GM12878 (cell line): ENCODE measurements around the gene MLEC. TPM values are rescaled to one million over a fixed set of nuclear protein-coding genes. Genes with fewer than 3 reads are reported as not detected.

Source experiments
- ATAC-seq: fragments of 200-7000 bp; cut with Tn5 transposase; 3 replicates; pipeline ENCODE4 v1.9.1; 2020; ENCODE audit warnings: mild to moderate bottlenecking, moderate library complexity
- Bru-seq: library from RNA; stranded (reverse); fragments of 400-500 nt; gene quantifications from one replicate; lab custom pipeline; 2021; lab: Mats Ljungman, UMichigan
- BruChase-seq, 2 experiments: library from RNA; stranded (reverse); fragments of 400-500 nt; gene quantifications; one replicate each; lab custom pipeline; 2021; lab: Mats Ljungman, UMichigan
- BruUV-seq: library from RNA; stranded (reverse); fragments of 400-500 nt; replicated peaks from 2 replicates; lab custom pipeline; 2021; lab: Mats Ljungman, UMichigan
- CTCF ChIA-PET: fragments of 300-600 bp; sonication (Branson Sonifier 250); formaldehyde crosslinking; extraction: SDS; loops from one replicate; lab custom pipeline; 2021; ENCODE audit warnings: inconsistent platforms; lab: Yijun Ruan, JAX
- POLR2A ChIA-PET: fragments of 350-600 bp; formaldehyde crosslinking; extraction: SDS; loops from one replicate; lab custom pipeline; 2021; ENCODE audit warnings: inconsistent platforms; lab: Charles Lee
- RAD21 ChIA-PET: fragments of 300-600 bp; sonication (Branson Sonifier 250); formaldehyde crosslinking; loops from one replicate; lab custom pipeline; 2023; ENCODE audit warnings: antibody characterized with exemption; ENCODE audit not compliant: unreplicated experiment; lab: Charles Lee
- SMC1A ChIA-PET: fragments of 300-600 bp; sonication (Branson Sonifier 250); formaldehyde crosslinking; loops from one replicate; lab custom pipeline; 2023; ENCODE audit not compliant: unreplicated experiment, uncharacterized antibody; lab: Charles Lee
- DNase-seq: peaks from one replicate; pipeline ENCODE4 v3.0.0-alpha.2; 2011; ENCODE audit warnings: low read depth, low spot score
- FAIRE-seq: peaks from 3 replicates; lab custom pipeline; 2011; peaks lifted over from hg19 to GRCh38; lab: Jason Lieb, UNC
- H2AFZ ChIP-seq: 2 replicates; pipeline ENCODE4 v1.6.0; 2011; ENCODE audit warnings: low read depth, low read length, control low read depth; ENCODE audit not compliant: control insufficient read depth
- H3K27ac ChIP-seq: 2 replicates; pipeline ENCODE4 v1.5.1; 2011; ENCODE audit warnings: control low read depth; ENCODE audit not compliant: control insufficient read depth, insufficient read depth
- H3K27me3 ChIP-seq, 2 experiments: replicated peaks in 1 of 2; 2 replicates each; pipeline versions ENCODE4 v1.6.0 to v1.6.1; 2011; ENCODE audit warnings: low read length in 1 of 2; ENCODE audit not compliant: control insufficient read depth in 2 of 2, insufficient read depth in 2 of 2
- H3K36me3 ChIP-seq, 2 experiments: 2 replicates each; pipeline ENCODE4 v1.5.1; 2011; ENCODE audit warnings: low read length in 1 of 2; ENCODE audit not compliant: control insufficient read depth in 2 of 2, insufficient read depth in 2 of 2
- H3K4me1 ChIP-seq: 2 replicates; pipeline ENCODE4 v1.6.1; 2011; ENCODE audit warnings: mild to moderate bottlenecking, low read length, moderate library complexity, mixed read lengths; ENCODE audit not compliant: control insufficient read depth, insufficient read depth
- H3K4me2 ChIP-seq: 2 replicates; pipeline ENCODE4 v1.6.0; 2011; ENCODE audit warnings: control low read depth; ENCODE audit not compliant: control insufficient read depth, insufficient read depth
- H3K4me3 ChIP-seq: fragments of 200-600 bp; sonication (generic); 2 replicates; pipeline ENCODE4 v1.5.1; 2016
- H3K79me2 ChIP-seq: 2 replicates; pipeline ENCODE4 v1.6.0; 2011; ENCODE audit warnings: low read length; ENCODE audit not compliant: control insufficient read depth, insufficient read depth
- H3K9ac ChIP-seq: 2 replicates; pipeline ENCODE4 v1.8.0; 2011; ENCODE audit warnings: low read length, control low read depth, mixed read lengths; ENCODE audit not compliant: control insufficient read depth, insufficient read depth
- H3K9me3 ChIP-seq: replicated peaks from 3 replicates; pipeline ENCODE4 v1.5.1; 2011; ENCODE audit warnings: mild to moderate bottlenecking, low read length; ENCODE audit not compliant: control insufficient read depth, insufficient read depth
- H4K20me1 ChIP-seq: 2 replicates; pipeline ENCODE4 v1.6.0; 2011; ENCODE audit not compliant: control insufficient read depth, insufficient read depth
- ATF7 ChIP-seq: fragments of 450-650 bp; IDR thresholded peaks from 2 replicates; pipeline ENCODE4 v1.6.1; 2016; ENCODE audit warnings: low read depth, mild to moderate bottlenecking
- DPF2 ChIP-seq: fragments of 450-650 bp; IDR thresholded peaks from 2 replicates; pipeline ENCODE4 v1.6.1; 2017; ENCODE audit warnings: mild to moderate bottlenecking
- HDAC2 ChIP-seq: fragments of 200-600 bp; sonication (generic); IDR thresholded peaks from 2 replicates; pipeline ENCODE4 v1.6.1; 2017
- NKRF ChIP-seq: fragments of 450-650 bp; conservative IDR thresholded peaks from 2 replicates; pipeline ENCODE4 v1.6.1; 2017; ENCODE audit warnings: mild to moderate bottlenecking, moderate library complexity
- POLR2A ChIP-seq: IDR thresholded peaks from 2 replicates; pipeline ENCODE4 v1.6.1; 2011; ENCODE audit warnings: low read depth, mild to moderate bottlenecking, low read length
- SUPT20H ChIP-seq: IDR thresholded peaks from 2 replicates; pipeline ENCODE4 v1.6.1; 2011; ENCODE audit warnings: low read depth, mild to moderate bottlenecking, low read length, moderate library complexity, borderline replicate concordance; ENCODE audit not compliant: control insufficient read depth
- TCF12 ChIP-seq: IDR thresholded peaks from 2 replicates; pipeline ENCODE4 v1.6.1; 2011; ENCODE audit warnings: low read depth, mild to moderate bottlenecking, low read length
- ZBTB4 ChIP-seq: fragments of 450-650 bp; formaldehyde crosslinking; IDR thresholded peaks from 2 replicates; pipeline ENCODE4 v1.4.0; 2022; ENCODE audit warnings: mild to moderate bottlenecking, moderate library complexity
- WGBS: methylation state at CpG from one replicate; pipeline ENCODE4 v1.1.6; 2016; ENCODE audit warnings: low lambda C conversion rate; ENCODE audit not compliant: insufficient replicate concordance, insufficient coverage; ENCODE audit errors: missing lambda C conversion rate; 5-methylcytosine and 5-hydroxymethylcytosine counted together
- in situ Hi-C: fragments of 300-500 bp; cut with MboI; formaldehyde crosslinking; loops from 9 replicates; pipeline ENCODE4 v1.14.3; 2018; ENCODE audit warnings: mixed read lengths
- intact Hi-C: fragments of 100-400 bp; cut with micrococcal nuclease; formaldehyde crosslinking; loops from one replicate; pipeline ENCODE4 v1.14.2; 2022; ENCODE audit not compliant: unreplicated experiment
- long read RNA-seq, 2 experiments: library from polyadenylated mRNA; unstranded; transcript quantifications; one replicate each; pipeline ENCODE4 v2.0.0, GENCODE V29; 2019 to 2020
- polyA minus RNA-seq, 3 experiments: library from RNA; depleted of rRNA, polyadenylated mRNA; stranded (reverse); fragments of >200 nt; gene quantifications; 2 replicates each; pipeline ENCODE4 v1.2.3, GENCODE V29; 2011
- polyA plus RNA-seq, 11 experiments: library from polyadenylated mRNA; depleted of rRNA in 4 of 11; unstranded in 6 of 11; stranded (reverse) in 5 of 11; fragments of >200 nt; fragmentation: Nextera tagmentation in 4 of 11; fragmentation: Illumina TruSeq in 1 of 11; extraction: Ambion mirVana in 4 of 11; extraction: Trizol in 1 of 11; gene quantifications; 1 replicate in 1 of 11; 2 replicates in 10 of 11; pipeline versions ENCODE4 v1.2.1 to v1.2.3, GENCODE V29; 2011 to 2016; ENCODE audit warnings: inconsistent platforms in 2 of 11, missing spikeins in 2 of 11, low read depth in 1 of 11
- total RNA-seq, 4 experiments: library from RNA; depleted of rRNA in 3 of 4; stranded (reverse); fragments of >200 nt in 3 of 4; fragmentation: Illumina TruSeq in 1 of 4; extraction: Trizol in 1 of 4; gene quantifications; 2 replicates each; pipeline versions ENCODE4 v1.2.1 to v1.2.3, GENCODE V29; 2013 to 2021
- TF ChIP-seq, protein P1 (sequence below): IDR thresholded peaks from 2 replicates; pipeline ENCODE4 v1.6.1; 2012; ENCODE audit warnings: low read depth, low read length, improper control_type of control experiment

The MLEC gene, protein sequence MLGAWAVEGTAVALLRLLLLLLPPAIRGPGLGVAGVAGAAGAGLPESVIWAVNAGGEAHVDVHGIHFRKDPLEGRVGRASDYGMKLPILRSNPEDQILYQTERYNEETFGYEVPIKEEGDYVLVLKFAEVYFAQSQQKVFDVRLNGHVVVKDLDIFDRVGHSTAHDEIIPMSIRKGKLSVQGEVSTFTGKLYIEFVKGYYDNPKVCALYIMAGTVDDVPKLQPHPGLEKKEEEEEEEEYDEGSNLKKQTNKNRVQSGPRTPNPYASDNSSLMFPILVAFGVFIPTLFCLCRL
- total RNA-seq (2013; cell fraction: nucleolus; rRNA removed) = 172 and 187 TPM in 2 replicates
- total RNA-seq (2014; rRNA removed) = 76.4 and 84.6 TPM in 2 replicates
- 95.2 and 99.8 TPM in 2 replicates for total RNA-seq (2014; rRNA removed; fragmentation: Illumina TruSeq; extraction: Trizol)
- 131 and 140 TPM in 2 replicates for total RNA-seq (2021)
- 46.5 TPM for polyA plus RNA-seq (2011; ENCODE audit: low read depth)
- polyA plus RNA-seq (2011; rRNA removed) = 149 and 154 TPM in 2 replicates
- polyA plus RNA-seq (2011; cell fraction: cytosol; rRNA removed) = 87.9 and 96.6 TPM in 2 replicates
- polyA plus RNA-seq (2011; cell fraction: nucleus; rRNA removed) = 76.3 and 77.4 TPM in 2 replicates
- polyA plus RNA-seq (2012) = 66.0 and 70.2 TPM in 2 replicates
- 107 and 152 TPM in 2 replicates for polyA plus RNA-seq (2014; fragmentation: Illumina TruSeq; extraction: Trizol)
- 10 to 100 TPM; 26.7 to 28.2 TPM for polyA plus RNA-seq (2014; fragmentation: Nextera tagmentation; extraction: Ambion mirVana)
- polyA plus RNA-seq (2014; rRNA removed) = 61.4 and 64.4 TPM in 2 replicates
- 100 to 1,000 TPM; 158 to 172 TPM for polyA plus RNA-seq (2016; fragmentation: Nextera tagmentation; extraction: Ambion mirVana)
- polyA minus RNA-seq (2011; rRNA and poly(A)+ RNA removed) = 107 and 156 TPM in 2 replicates
- polyA minus RNA-seq (2011; cell fraction: cytosol; rRNA and poly(A)+ RNA removed) = 37.3 and 47.4 TPM in 2 replicates
- 22.4 and 24.8 TPM in 2 replicates for polyA minus RNA-seq (2011; cell fraction: nucleus; rRNA and poly(A)+ RNA removed)
- percentile 96 among the genes with signal in this experiment for Bru-seq, nascent RNA
- BruChase-seq, experiment 1, labeled RNA remaining after a 6-hour chase = percentile 100 among the genes with signal in this experiment
- BruChase-seq, experiment 2, labeled RNA remaining after a 2-hour chase = percentile 99 among the genes with signal in this experiment
- long read RNA-seq, experiment 1, full-length matches to known transcripts = 93 of 118 reads
- long read RNA-seq, experiment 1, partial matches to known transcripts = 2 of 118 reads
- long read RNA-seq, experiment 1, other reads (novel, unspliced or antisense) = 23 of 118 reads
- long read RNA-seq, experiment 2, full-length matches to known transcripts = 8 of 107 reads
- long read RNA-seq, experiment 2, partial matches to known transcripts = 0 of 107 reads
- long read RNA-seq, experiment 2, other reads (novel, unspliced or antisense) = 99 of 107 reads

GRCh38 chr12:120686690-120687577, at the start of gene MLEC:
Gene MLEC (plus strand): TSS chr12:120687149. CDS start chr12:120687297, 148 bp downstream.
- intact Hi-C loops = loop anchor here (1.0 to 5.0 kb wide), 5 partner anchors 9 to 165 kb away; no protein-coding TSS in a partner anchor
- TF ChIP-seq SUPT20H = no peak
- peak; percentile 28; the same call in 1 of the 2 replicates for TF ChIP-seq DPF2
- TF ChIP-seq HDAC2 = no peak
- TF ChIP-seq ATF7 = no peak; the same call in none of the 2 replicates
- peak; percentile 91 for TF ChIP-seq POLR2A
- 0 out of 2 replicates have a peak, but pooled peaks have one; percentile 17 for TF ChIP-seq ZBTB4 (CRISPR knock-in tag)
- TF ChIP-seq TCF12 = peak; percentile 39; the same call in 1 of the 2 replicates
- TF ChIP-seq, protein P1, sequence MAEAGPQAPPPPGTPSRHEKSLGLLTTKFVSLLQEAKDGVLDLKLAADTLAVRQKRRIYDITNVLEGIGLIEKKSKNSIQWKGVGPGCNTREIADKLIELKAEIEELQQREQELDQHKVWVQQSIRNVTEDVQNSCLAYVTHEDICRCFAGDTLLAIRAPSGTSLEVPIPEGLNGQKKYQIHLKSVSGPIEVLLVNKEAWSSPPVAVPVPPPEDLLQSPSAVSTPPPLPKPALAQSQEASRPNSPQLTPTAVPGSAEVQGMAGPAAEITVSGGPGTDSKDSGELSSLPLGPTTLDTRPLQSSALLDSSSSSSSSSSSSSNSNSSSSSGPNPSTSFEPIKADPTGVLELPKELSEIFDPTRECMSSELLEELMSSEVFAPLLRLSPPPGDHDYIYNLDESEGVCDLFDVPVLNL = peak; percentile 57; the same call in 1 of the 2 replicates
- TF ChIP-seq NKRF = peak; percentile 82

More at GRCh38 chr12:120686690-120687577, at the start of gene MLEC:
- in situ Hi-C loops = no loop called here
- peak within 1 kb of the TSS; percentile 97 for H3K4me3 ChIP-seq
- ChIA-PET CTCF (interaction anchor here (0.6 to 24.8 kb wide), 12 partner anchors 8 to 285 kb away, joined by 3 to 454 read pairs (median 4); partner anchors contain the start of gene CABP1), SMC1A (interaction anchor here (0.7 to 11.7 kb wide), 10 partner anchors 11 to 285 kb away, joined by 3 to 167 read pairs (median 9); partner anchors contain the start of gene UNC119B), POLR2A (interaction anchor here (1.0 to 7.4 kb wide), 12 partner anchors 8 to 285 kb away, joined by 3 to 57 read pairs (median 6); partner anchors contain the start of gene POP5), RAD21 (interaction anchor here (0.8 to 8.9 kb wide), 13 partner anchors 9 to 285 kb away, joined by 3 to 144 read pairs (median 6); partner anchors contain the start of genes POP5 and UNC119B)
- H4K20me1 ChIP-seq = no peaks in the 10 kb centered on the region; the same call in 1 of the 2 replicates
- H3K27me3 ChIP-seq = no peaks in the 10 kb centered on the region
- 2% methylated on average over 67 of the region's 84 CpGs for WGBS
- no TSS peak for BruUV-seq
- DNase-seq = peak; percentile 91
- FAIRE-seq = peak; percentile 64
- H3K9ac ChIP-seq = peak within 1 kb of the TSS; percentile 86
- no peaks in the 10 kb centered on the region for H3K36me3 ChIP-seq
- H2AFZ ChIP-seq = peak within 1 kb of the TSS; percentile 99
- peaks cover 15% of the 10 kb centered on the region for H3K4me1 ChIP-seq
- peak within 1 kb of the TSS; percentile 82 for H3K4me2 ChIP-seq
- peaks cover 2% of the 10 kb centered on the region; the same call in 1 of the 3 replicates for H3K9me3 ChIP-seq
- peak; percentile 78 for ATAC-seq
- H3K27ac ChIP-seq = peak within 1 kb of the TSS; percentile 96
- H3K79me2 ChIP-seq = peaks cover 49% of the 10 kb centered on the region
